ENCODE measurements around the gene AURKAIP1.
"Not testable (repeated sequence)": the region's sequence is repeated elsewhere in the genome, so short reads cannot be mapped to it uniquely, and the experiment has no call there.

AURKAIP1 gene

GRCh38 chr1:1374929-1375662 lies at the start of gene AURKAIP1:
TSS of gene AURKAIP1 (minus strand) at chr1:1375207. CDS start at chr1:1374756, 451 bp downstream.
- no peak for TF ChIP-seq ZNF274 (IDR thresholded peaks at IDR 0.05; ENCODE audit: low read depth, low read length)

DNA sequence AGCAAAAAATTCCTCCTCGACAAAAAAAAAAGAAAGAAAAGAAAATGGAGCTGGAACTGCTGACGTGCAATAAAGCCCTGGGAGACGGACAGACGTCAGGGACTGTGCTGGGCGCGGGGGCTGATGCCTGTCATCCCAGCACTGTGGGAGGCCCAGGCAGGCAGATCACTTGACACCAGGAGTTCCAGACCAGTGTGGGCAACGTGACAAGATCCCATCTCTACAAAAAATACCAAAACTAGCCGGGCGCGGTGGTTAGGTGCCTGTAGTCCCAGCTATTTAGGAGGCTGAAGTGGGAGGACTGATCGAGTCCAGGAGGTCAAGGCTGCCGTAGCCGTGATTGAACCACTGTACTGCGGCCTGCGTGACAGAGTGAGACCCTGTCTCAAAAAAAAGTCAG lies 49.7 kb upstream of the AURKAIP1 start:
- TF ChIP-seq ZNF274 (IDR thresholded peaks at IDR 0.05; ENCODE audit: low read depth, low read length) = no peak

More at GRCh38 chr1:1374929-1375662, at the start of gene AURKAIP1:
- H3K4me3 ChIP-seq (ENCODE audit: low read length) = peak within 1 kb of the TSS; percentile 95

DNA sequence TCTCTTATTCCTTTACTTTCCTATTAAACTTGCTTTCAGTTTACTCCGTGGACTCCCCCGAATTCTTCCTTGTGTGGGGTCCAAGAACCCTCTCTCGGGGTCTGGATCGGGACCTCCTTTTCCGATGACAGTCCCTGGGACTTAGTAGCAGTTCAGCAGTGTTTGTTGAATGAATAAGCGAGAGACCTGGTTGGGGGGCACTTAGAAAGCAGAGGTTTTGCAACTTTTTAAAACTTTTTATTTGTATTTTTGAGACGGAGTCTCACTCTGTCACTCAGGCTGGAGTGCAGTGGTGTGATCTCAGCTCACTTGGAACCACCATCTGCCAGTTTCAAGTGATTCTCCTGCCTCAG lies 48.2 kb upstream of the AURKAIP1 start:
- TF ChIP-seq ZNF274 (IDR thresholded peaks at IDR 0.05; ENCODE audit: low read depth, low read length) = no peak
- H3K4me3 ChIP-seq (ENCODE audit: low read length) = no peak overlapping the region

More for the DNA sequence above, 49.7 kb upstream of the AURKAIP1 start:
- no peak overlapping the region for H3K4me3 ChIP-seq (ENCODE audit: low read length)

DNA sequence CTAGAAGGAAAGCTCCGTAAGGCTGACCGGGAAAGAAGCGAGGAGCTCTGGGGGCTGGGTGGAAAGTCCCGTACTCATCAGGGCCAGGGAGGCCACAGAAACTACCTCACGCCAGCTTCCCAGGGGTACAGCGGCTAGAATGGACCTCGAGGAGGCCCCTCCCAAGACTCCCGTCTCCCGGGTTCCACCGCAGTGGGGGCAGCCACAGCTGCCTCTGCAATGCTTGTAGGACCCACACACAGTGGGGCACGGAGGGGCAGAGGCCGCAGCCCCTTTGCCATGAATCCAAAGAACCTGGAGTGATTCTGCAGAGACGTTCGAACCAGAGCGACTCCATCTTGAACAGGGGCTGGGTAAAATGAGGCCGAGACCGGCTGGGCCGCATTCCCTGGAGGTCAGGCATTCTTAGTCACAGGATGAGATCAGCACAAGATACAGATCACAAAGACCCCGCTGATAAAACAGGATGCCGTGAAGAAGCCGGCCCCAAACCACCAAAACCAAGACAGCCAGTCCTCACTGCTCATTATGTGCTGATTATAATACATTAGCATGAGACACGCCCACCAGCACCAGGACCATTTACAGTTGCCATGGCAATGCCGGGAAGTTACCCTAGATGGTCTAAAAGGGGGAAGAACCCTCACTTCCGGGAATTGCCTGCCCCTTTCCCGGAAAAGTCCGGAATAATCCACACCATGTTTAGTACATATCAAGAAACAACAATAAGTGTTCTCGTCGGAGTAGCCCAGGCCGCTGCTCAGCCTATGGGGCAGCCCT lies 47.6 kb upstream of the AURKAIP1 start:
- H3K4me3 ChIP-seq (ENCODE audit: low read length) = no peak overlapping the region
- TF ChIP-seq ZNF274 (IDR thresholded peaks at IDR 0.05; ENCODE audit: low read depth, low read length) = no peak

DNA sequence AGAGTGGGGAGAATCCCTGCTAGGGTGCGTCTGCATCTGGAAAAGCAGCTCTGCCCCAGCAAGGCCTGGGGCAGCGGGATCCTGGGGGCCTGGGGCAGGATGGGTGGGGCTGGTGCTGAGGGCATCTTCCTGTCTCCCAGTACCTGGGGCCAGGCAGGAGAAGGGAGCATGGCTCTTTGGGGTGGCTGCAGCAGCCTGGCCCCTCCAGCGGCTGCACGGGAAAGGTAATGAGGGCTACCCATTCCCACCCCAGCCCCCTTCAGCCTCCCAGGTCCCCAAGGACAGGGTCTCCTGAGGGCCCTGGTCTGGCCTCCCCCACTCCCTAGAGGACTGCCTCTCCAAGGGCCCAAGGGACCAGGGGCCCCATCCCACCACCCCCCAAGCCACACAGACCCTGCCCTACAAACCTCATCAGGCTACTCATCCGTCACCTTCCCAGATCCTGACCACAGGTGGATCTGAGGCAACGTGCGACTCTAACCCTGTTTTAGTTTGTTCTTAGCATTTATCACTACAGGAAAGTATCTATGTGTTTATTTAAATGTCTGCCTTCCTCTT lies 47.0 kb upstream of the AURKAIP1 start:
- TF ChIP-seq ZNF274 (IDR thresholded peaks at IDR 0.05; ENCODE audit: low read depth, low read length) = no peak
- no peak overlapping the region for H3K4me3 ChIP-seq (ENCODE audit: low read length)

- H3K4me3 ChIP-seq (ENCODE audit: low read length) = no peak within 1 kb of the TSS
- TF ChIP-seq ZNF274 (IDR thresholded peaks at IDR 0.05; ENCODE audit: low read depth, low read length) = no peak
Measured at GRCh38 chr1:1421147-1421906, 46.3 kb upstream of the AURKAIP1 start, which contains the start of gene ANKRD65. TSS of gene ANKRD65 (minus strand) at chr1:1421276. CDS start at chr1:1421005, 271 bp downstream.

- TF ChIP-seq ZNF274 (IDR thresholded peaks at IDR 0.05; ENCODE audit: low read depth, low read length) = no peak
Measured at GRCh38 chr1:1420654-1421141, 45.7 kb upstream of the AURKAIP1 start.

GRCh38 chr1:1419813-1420653 lies 45.0 kb upstream of the AURKAIP1 start:
- H3K4me3 ChIP-seq (ENCODE audit: low read length) = no peak overlapping the region

More at GRCh38 chr1:1420654-1421141, 45.7 kb upstream of the AURKAIP1 start:
- H3K4me3 ChIP-seq (ENCODE audit: low read length) = no peak overlapping the region

GRCh38 chr1:1419363-1419812 lies 44.4 kb upstream of the AURKAIP1 start:
- no peak overlapping the region for H3K4me3 ChIP-seq (ENCODE audit: low read length)
- TF ChIP-seq ZNF274 (IDR thresholded peaks at IDR 0.05; ENCODE audit: low read depth, low read length) = no peak

More at GRCh38 chr1:1419813-1420653, 45.0 kb upstream of the AURKAIP1 start:
- no peak for TF ChIP-seq ZNF274 (IDR thresholded peaks at IDR 0.05; ENCODE audit: low read depth, low read length)

- H3K4me3 ChIP-seq (ENCODE audit: low read length) = no peak overlapping the region
- no peak for TF ChIP-seq ZNF274 (IDR thresholded peaks at IDR 0.05; ENCODE audit: low read depth, low read length)
Measured at GRCh38 chr1:1418464-1419362, 43.7 kb upstream of the AURKAIP1 start.

GRCh38 chr1:1417825-1418463 lies 42.9 kb upstream of the AURKAIP1 start:
- H3K4me3 ChIP-seq (ENCODE audit: low read length) = not testable (repeated sequence)

GRCh38 chr1:1417396-1417795 lies 42.4 kb upstream of the AURKAIP1 start:
- H3K4me3 ChIP-seq (ENCODE audit: low read length) = not testable (repeated sequence)

All from GM08714 (cell line).